Measurements from ENCODE around the gene BCAT1.
"Not testable (repeated sequence)": the region's sequence is repeated elsewhere in the genome, so short reads cannot be mapped to it uniquely, and the experiment has no call there.

The BCAT1 gene

DNA sequence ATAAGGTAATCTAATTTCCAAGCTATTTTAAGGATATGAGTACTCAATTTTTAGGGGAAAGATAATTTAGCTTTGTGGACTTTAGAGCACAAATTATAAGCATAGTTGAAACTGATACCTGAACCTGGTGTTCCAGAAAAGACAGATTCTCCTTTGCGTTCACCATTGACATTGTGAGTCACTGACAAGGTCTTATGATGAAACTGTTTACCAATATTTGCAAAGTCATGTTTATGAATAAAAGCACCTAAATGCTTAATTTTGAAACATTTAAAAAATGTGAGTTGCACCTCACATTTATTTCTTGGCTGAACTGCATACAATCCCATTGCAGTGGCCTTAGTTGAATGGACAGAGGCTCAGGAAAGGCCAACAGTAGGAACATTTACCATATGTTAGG, 3.9 kb downstream of the BCAT1 start:
- no peak for DNase-seq
- peaks cover 42% of the 10 kb centered on the region for H3K4me1 Mint-ChIP-seq

DNA sequence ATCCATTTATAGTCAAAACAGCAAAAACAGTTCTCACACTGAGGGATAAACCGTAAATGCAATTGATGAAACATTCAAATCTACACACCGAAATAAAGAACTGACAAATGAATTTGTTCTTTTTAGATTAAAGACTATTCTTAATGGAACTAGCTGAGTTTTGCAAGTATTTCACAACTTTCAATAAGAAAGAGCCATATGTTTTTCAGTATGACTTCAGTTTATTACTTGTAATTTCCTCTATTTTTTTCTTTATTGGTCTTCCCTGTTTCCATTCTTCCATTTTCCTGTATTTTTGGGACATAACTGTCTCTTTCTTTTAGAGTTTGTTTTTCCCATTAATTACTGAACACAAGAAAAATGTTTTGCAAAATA, 4.3 kb downstream of the BCAT1 start:
- Mint-ChIP-seq H3K9me3 (no peaks in the 10 kb centered on the region), H3K27ac (no peak overlapping the region), H3K4me3 (no peak overlapping the region), H3K4me1 (peaks cover 37% of the 10 kb centered on the region), H3K27me3 (peaks cover 19% of the 10 kb centered on the region)
- ATAC-seq = no peak
- DNase-seq = no peak

More for the DNA sequence above, 3.9 kb downstream of the BCAT1 start:
- no peak for ATAC-seq
- peaks cover 19% of the 10 kb centered on the region for H3K27me3 Mint-ChIP-seq
- H3K4me3 Mint-ChIP-seq = no peak overlapping the region
- no peaks in the 10 kb centered on the region for H3K9me3 Mint-ChIP-seq
- no peak overlapping the region for H3K27ac Mint-ChIP-seq

DNA sequence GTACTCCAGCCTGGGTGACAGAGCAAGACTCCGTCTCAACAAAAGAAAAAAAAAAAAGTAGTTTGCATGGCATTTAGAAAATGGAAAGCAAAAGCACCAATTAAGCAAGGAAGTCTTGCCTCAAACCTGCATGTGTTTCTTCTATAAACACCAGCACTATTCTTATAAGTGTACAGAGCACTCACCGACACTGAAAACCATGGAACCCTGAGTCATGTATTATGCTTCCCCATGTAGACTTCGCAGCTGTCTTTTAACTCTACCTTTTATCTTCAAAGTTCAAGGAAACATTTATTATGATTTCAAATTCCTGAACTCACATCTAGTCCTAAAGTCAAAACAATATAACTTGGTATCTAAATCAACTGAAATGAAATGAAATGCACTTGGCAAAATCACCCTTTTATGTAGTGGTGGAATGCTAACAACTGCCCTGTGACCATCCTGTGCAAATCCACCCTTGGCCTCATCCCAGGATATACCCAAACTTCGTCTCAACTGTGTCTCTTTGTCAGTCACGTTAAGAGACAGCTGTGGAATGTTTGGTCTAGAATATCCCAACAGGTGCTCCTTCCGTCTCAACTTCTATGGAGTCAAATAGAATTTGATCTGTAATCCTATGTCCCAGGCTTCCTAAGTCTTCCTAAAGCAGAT, 4.8 kb downstream of the BCAT1 start:
- ATAC-seq = no peak
- H3K4me3 Mint-ChIP-seq = no peak overlapping the region
- H3K9me3 Mint-ChIP-seq = no peaks in the 10 kb centered on the region
- H3K27ac Mint-ChIP-seq = no peak overlapping the region
- no peak for DNase-seq
- peaks cover 32% of the 10 kb centered on the region for H3K4me1 Mint-ChIP-seq
- peaks cover 19% of the 10 kb centered on the region for H3K27me3 Mint-ChIP-seq

DNA sequence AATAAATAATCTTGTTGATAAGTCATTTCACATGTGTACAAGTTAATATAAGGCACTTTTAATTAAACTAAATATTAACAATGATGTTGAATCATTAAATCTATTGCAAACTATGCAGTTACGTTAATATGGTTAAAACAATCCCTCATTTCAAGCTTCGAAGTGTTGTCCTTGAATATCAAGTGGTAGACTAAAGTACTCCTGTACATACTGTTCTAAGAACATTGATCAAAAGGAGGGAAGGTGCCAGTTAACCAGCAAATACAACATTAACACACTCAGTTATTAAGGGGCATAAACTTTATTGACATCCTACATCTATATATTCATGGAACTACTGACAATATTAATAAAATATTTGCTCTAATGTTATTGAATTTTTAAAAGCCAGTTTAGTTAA, 8.7 kb downstream of the BCAT1 start:
- Mint-ChIP-seq H3K9me3 (no peaks in the 10 kb centered on the region), H3K27me3 (peaks cover 19% of the 10 kb centered on the region), H3K4me3 (no peak overlapping the region), H3K27ac (no peak overlapping the region), H3K4me1 (peaks cover 13% of the 10 kb centered on the region)
- ATAC-seq (no peak), DNase-seq (no peak)

DNA sequence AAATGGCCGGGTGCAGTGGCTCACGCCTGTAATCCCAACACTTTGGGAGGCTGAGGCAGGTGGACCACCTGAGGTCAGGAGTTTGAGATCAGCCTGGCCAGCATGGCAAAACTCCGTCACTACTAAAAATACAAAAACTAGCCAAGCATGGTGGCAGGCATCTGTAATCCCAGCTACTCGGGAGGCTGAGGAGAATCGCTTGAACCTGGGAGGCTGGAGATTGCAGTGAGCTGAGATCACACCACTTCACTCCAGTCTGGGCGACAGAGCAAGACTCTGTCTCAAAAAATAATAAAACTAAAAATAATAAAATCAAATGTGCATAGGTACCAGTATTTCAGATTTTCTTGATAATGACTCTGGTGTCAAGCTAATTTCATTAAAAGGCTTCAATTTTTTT, 9.3 kb downstream of the BCAT1 start:
- DNase-seq, H3K4me3 Mint-ChIP-seq, H3K9me3 Mint-ChIP-seq, H3K27ac Mint-ChIP-seq, ATAC-seq, H3K4me1 Mint-ChIP-seq: not testable (repeated sequence)
- H3K27me3 Mint-ChIP-seq = peaks cover 17% of the 10 kb centered on the region

DNA sequence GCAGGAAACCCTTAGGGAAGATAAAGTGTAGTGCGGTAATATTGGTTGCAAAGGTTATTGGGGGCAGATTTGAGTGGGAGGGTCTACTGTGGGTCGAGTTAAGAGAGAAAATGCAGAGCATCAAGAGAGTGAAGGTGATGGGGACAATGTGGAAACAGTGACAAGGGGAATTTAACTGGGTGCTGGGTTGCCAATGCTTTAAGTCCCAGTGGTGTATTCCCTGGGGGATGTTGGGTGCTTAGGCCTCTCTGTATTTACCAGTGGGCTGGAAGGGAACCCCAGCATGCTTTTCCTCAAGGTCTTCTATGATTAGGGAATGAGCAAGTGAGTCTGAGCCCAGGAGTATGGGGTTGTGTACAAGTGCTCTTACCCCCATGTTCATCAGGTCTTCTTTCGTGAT, 10.6 kb downstream of the BCAT1 start:
- DNase-seq (no peak), ATAC-seq (no peak)
- H3K4me1 Mint-ChIP-seq = no peaks in the 10 kb centered on the region
- H3K27ac Mint-ChIP-seq = no peak overlapping the region
- peaks cover 10% of the 10 kb centered on the region for H3K27me3 Mint-ChIP-seq
- H3K4me3 Mint-ChIP-seq = no peak overlapping the region
- H3K9me3 Mint-ChIP-seq = no peaks in the 10 kb centered on the region

DNA sequence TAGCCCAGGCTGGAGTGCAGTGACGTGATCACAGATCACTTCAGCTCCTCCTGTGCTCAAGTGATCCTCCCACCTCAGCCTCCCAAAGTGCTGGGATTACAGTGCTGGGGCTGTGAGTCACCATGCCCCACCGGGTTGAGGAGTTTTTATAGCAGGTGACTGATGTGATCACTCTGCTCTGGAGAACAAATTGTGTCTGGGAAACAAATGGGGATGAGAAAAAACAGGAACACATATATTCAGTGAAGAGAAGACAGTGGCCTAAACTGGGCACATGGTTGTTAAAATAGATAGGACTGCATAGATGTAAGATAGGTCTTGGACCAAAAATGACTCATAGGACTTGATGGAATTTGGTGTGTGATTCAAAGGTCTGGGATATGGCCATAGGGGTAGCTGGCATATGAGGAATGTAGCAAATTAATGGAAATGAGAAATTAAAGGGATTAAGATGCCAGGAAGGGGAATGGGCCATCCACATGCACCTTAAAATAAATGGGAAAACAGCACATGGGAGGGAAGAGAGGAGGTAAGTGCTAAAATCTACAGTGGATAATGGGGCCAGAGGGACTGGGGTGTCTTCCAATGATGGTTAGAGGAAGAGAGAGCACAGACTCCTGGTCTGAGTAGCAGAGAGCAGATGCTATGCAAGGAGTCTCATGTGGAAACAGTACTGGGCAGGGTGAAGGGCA, 11.2 kb downstream of the BCAT1 start:
- Mint-ChIP-seq H3K27me3 (peaks cover 10% of the 10 kb centered on the region), H3K4me3 (no peak overlapping the region), H3K27ac (no peak overlapping the region), H3K9me3 (no peaks in the 10 kb centered on the region), H3K4me1 (no peaks in the 10 kb centered on the region)
- ATAC-seq = no peak
- no peak for DNase-seq

DNA sequence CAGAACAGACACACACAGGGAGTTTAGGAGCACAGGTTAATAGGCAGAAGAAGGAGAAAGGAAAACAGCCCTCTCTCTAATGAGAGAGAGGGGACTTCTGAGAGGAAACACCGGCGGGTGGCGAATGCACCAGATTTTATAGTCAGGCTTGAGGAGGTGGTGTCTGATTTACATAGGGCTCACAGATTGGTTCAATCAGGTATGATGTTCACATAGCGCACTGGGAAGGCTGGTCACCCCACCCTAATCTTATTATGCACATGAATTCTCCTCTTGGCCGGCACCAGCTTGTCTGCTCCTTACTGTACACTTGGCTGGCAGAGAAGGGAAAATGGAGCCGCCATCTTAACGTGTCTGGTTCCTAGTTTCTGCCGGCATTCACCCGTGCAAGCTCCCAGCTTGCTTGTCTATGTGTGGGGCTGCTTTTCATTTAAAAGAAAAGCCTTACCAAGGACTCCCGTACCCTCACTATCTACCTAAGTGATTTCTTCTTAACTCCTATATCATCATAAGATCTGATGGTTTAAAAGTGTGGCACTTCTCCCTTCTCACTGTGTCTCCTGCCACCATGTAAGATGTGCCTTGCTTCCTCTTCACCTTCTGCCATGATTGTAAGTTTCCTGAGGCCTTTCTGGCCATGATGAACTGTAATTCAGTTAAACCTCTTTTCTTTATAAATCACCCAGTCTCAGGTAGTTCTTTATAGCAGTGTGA, 15.1 kb downstream of the BCAT1 start:
- H3K4me1 Mint-ChIP-seq = peaks cover 17% of the 10 kb centered on the region
- no peaks in the 10 kb centered on the region for H3K9me3 Mint-ChIP-seq
- H3K27me3 Mint-ChIP-seq = peaks cover 26% of the 10 kb centered on the region
- no peak for ATAC-seq
- H3K27ac Mint-ChIP-seq = no peak overlapping the region
- DNase-seq = no peak
- H3K4me3 Mint-ChIP-seq = no peak overlapping the region

DNA sequence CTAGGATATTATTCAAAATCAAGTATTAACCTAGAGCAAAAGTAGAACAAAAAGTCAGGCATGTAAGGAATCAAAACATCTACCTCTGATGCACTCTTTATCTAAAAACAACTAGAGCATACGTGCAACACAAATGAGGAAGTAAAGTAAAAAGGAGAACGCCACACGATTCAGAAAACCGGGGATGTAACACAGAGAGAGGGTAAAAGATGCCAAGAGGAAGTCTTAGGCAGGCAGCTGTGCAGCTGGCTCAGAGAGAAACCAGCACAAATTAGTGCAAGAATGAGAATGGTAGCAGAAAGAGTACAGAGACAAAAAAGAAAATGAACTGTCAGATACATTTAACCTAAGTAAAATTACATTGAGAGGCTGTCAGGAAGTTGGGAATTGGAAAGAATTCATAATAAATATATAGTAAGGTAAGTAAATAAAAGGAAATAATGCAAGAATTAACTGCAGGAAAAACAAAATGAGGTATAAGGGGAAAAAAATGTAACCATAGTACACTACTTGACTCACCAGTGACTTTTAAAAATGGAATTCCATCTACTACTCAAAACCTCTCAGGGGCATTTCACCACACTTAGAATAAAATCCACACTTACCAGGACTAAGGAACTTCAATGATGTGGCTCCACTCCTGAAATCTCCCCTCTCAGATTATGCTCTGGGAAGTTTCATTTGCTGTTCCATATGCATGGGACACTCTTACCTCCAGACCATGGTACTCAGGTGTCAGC, 17.1 kb downstream of the BCAT1 start:
- Mint-ChIP-seq H3K27ac (no peak overlapping the region), H3K9me3 (no peaks in the 10 kb centered on the region), H3K27me3 (peaks cover 26% of the 10 kb centered on the region), H3K4me3 (no peak overlapping the region), H3K4me1 (peaks cover 17% of the 10 kb centered on the region)
- DNase-seq (no peak), ATAC-seq (no peak)

DNA sequence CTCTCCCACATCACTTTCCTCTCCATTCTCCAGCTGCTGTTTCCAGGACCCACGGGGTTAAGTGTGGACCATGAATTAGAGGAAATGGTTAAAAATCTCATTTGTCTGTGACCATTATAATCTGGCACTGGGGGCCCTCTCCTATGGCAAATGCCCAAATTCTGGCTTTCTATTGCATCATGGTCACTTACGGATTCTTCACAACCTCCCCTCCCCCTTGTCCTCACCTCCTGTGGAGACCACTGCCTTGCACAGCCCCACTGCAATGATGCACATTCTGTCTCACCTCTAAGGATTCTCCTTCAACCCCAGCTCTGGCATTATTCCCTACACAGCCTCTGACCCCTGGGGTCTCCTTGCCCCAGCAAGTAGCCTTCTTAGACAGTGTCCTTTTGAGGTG, 18.9 kb downstream of the BCAT1 start:
- no peak for DNase-seq
- no peaks in the 10 kb centered on the region for H3K9me3 Mint-ChIP-seq
- H3K4me1 Mint-ChIP-seq = peaks cover 17% of the 10 kb centered on the region

DNA sequence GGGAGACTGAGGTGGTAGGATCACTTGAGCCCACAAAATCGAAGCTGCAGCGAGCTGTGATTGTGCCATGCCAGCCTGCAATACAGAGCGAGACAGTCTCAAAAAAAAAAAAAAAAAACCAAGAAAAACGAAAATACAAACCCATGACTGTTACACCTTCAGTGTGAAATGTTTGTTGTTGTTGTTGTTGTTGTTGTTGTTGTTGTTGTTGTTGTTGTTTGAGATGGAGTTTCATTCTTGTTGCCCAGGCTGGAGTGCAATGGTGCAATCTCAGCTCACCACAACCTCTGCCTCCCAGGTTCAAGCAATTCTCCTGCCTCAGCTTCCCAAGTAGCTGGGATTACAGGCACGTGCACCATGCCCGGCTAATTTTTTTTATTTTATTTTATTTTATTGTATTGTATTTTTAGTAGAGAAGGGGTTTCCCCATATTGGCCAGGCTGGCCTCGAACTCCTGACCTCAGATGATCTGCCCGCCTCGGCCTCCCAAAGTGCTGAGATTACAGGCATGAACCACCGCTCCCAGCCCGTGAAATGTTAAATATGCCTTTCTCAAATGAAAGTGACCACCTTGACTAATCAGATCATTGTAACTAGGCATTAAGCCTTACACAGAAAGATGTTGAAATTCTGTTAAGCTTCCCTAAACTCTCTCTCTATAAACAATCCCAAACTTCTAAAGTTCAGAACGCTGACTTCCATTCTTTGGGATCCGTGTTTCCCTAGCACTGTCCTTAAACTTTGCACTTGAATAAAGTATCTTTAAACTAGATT, 20.2 kb downstream of the BCAT1 start:
- not testable (repeated sequence) for DNase-seq, ATAC-seq, H3K4me3 Mint-ChIP-seq

More for the DNA sequence above, 18.9 kb downstream of the BCAT1 start:
- Mint-ChIP-seq H3K4me3 (no peak overlapping the region), H3K27ac (no peak overlapping the region), H3K27me3 (peaks cover 26% of the 10 kb centered on the region)
- no peak for ATAC-seq

DNA sequence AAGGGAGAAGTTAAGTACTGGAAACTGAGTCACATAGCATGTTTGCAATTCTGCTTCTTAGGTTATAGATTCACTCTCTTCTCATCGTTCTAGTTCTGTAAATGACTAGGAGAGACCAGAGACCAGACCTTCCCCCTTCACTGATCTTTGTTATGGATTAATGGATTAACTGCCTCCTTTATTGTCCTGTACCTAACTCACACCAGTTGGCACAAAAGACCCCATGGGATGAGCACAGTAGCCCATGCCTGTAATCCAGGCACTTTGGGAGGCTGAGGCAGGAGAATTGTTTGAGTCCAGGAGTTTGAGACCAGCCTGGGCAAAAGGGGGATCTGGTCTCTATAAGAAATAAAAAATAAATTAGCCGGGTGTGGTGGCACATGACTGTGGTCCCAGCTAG, 20.8 kb downstream of the BCAT1 start:
- no peak for ATAC-seq
- DNase-seq = no peak
- no peak overlapping the region for H3K27ac Mint-ChIP-seq
- H3K27me3 Mint-ChIP-seq = peaks cover 26% of the 10 kb centered on the region
- no peak overlapping the region for H3K4me3 Mint-ChIP-seq
- peaks cover 17% of the 10 kb centered on the region for H3K4me1 Mint-ChIP-seq
- no peaks in the 10 kb centered on the region for H3K9me3 Mint-ChIP-seq

More for the DNA sequence above, 20.2 kb downstream of the BCAT1 start:
- H3K9me3 Mint-ChIP-seq, H3K27ac Mint-ChIP-seq: not testable (repeated sequence)
- peaks cover 26% of the 10 kb centered on the region for H3K27me3 Mint-ChIP-seq
- H3K4me1 Mint-ChIP-seq = peaks cover 17% of the 10 kb centered on the region

DNA sequence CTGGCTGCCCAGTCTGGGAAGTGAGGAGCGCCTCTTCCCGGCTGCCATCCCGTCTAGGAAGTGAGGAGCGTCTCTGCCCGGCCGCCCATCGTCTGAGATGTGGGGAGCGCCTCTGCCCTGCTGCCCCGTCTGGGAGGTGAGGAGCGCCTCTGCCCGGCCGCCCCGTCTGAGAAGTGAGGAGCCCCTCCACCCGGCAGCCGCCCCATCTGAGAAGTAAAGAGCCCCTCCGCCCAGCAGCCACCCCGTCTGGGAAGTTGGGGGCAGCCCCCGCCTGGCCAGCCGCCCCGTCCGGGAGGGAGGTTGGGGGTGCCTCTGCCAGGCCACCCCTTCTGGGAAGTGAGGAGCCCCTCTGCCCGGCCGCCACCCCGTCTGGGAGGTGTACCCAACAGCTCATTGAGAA, 22.8 kb downstream of the BCAT1 start:
- ATAC-seq, H3K27ac Mint-ChIP-seq, DNase-seq, H3K9me3 Mint-ChIP-seq, H3K4me3 Mint-ChIP-seq: not testable (repeated sequence)
- Mint-ChIP-seq H3K4me1 (peaks cover 26% of the 10 kb centered on the region), H3K27me3 (peaks cover 16% of the 10 kb centered on the region)

DNA sequence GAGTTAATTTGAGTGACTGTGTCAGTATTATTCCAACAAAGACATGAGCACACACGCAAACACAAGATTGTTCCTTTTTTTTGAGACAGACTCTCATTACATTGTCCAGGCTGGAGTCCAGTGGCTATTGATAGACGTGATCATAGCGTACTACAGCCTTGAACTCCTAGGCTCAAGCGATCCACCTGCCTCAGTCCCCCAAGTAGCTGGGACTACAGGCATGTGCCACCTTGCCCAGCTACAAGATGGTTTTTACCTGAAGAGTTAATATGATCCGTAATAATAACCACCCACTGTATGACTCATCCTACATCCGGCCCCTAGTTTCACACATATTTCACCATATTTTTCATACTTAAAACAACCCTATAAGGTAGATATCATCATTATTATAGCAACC, 26.8 kb downstream of the BCAT1 start:
- ATAC-seq (peak; percentile 74), DNase-seq (peak; percentile 23 to 24)
- Mint-ChIP-seq H3K27me3 (no peaks in the 10 kb centered on the region), H3K9me3 (peaks cover 0 to 4% of the 10 kb centered on the region in 2 donors), H3K4me3 (peak overlapping the region in 1 of 2 donors; percentile 55), H3K27ac (peak overlapping the region; percentile 89 to 97), H3K4me1 (peaks cover 46% of the 10 kb centered on the region)

Data from stimulated activated naive CD8-positive, alpha-beta T cell treated with anti-CD3 and anti-CD28 coated beads, Interleukin-15, amount 100 ng/mL, for 72 hours (primary cell).